ENCODE results near the gene NKIRAS1.
A peak's percentile ranks its signal among the peaks of the same experiment; 100 is the strongest.
"Not testable (repeated sequence)": the region's sequence is repeated elsewhere in the genome, so short reads cannot be mapped to it uniquely, and the experiment has no call there.

Gene NKIRAS1

DNA sequence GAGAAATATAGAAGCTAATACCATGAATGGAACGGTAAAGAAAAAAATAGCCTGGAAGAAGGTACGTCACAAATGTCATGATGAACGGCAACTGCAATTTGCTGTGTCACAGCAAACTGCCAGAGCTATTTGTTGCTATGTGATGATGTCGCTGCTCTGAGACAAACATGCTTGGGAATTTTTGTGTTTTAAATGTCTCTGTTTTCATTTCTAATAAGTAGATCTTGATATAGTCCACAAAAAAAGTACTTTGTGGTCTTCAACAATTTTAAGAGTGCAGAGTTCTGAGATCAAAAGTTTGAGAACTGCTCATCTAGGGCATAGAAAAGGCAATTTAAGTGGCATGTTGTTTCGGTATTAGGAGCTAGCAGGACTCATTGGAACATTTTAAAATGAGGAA lies 24.0 kb upstream of the NKIRAS1 start:
- no peak for DNase-seq (ENCODE audit: low read depth in 2 of 2)

DNA sequence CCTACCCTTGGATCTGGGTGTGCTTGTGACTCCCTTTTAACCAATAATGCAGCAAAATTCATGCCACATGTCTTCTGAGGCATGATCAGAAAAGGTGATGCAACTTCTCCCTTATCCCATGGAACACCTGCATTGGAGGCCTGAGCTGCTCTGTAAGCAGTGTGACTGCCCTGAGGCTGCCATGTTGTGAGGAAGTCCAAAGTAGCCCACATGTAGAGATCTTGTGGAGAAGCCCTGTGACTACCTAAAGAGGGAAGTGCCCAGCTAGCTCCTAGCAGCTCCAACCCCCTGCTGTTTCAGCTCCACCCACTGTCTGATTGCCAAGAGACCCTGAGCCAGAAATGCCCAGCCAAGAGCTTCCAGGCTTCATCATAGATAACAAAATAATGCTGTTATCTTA lies 21.9 kb upstream of the NKIRAS1 start:
- DNase-seq (ENCODE audit: low read depth in 2 of 2): no peak

DNA sequence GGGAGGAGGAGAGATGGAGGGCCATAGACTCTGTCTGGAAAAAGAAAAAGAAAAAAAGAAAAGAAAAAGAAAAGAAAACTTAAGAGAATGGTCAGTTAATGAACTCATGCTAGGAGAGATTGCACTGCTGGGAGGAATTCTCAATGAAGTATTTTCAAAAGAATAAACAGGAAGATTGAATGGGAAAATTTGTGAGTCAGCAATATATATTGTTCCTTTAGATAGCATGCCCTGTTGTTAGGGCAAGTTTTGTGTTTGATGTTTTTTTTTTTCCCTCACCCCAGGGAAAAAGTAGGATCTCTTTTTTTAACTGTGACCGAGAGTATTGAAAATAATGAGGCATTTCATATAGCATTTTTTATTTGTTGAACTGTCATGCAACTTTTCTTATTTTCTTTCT lies 20.5 kb upstream of the NKIRAS1 start:
- no peak for DNase-seq (ENCODE audit: low read depth in 2 of 2)

GRCh38 chr3:23934253-23934652 lies 17.5 kb upstream of the NKIRAS1 start:
- DNase-seq (ENCODE audit: low read depth in 2 of 2): no peak

GRCh38 chr3:23932571-23932970 lies 15.8 kb upstream of the NKIRAS1 start:
- DNase-seq (ENCODE audit: low read depth in 2 of 2): no peak

- DNase-seq (ENCODE audit: low read depth in 2 of 2): no peak
Measured at GRCh38 chr3:23931597-23931996, 14.8 kb upstream of the NKIRAS1 start.

DNA sequence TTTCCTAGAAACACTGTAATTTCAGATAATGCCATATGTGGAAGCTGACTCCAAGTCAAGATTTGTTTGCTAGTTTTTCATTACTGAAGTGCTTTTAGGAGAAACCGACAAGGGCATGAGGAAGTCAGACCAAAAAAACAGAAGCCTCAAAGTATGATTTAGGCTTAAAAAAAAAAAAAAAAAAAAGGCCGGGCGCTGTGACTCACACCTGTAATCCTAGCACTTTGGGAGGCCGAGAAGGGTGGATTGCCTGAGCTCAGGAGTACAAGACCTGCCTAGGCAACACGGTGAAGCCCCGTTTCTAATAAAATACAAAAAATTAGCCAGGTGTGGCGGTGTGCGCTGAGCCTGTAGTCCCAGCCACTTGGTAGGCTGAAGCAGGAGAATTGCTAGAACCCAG lies 11.7 kb upstream of the NKIRAS1 start:
- no peak for DNase-seq (ENCODE audit: low read depth in 2 of 2)

GRCh38 chr3:23926736-23927135 lies 9.9 kb upstream of the NKIRAS1 start:
- DNase-seq (ENCODE audit: low read depth in 2 of 2): no peak

- no peak for DNase-seq (ENCODE audit: low read depth in 2 of 2)
Measured at GRCh38 chr3:23926246-23926645, 9.5 kb upstream of the NKIRAS1 start.

- no peak for DNase-seq (ENCODE audit: low read depth in 2 of 2)
Measured at GRCh38 chr3:23923786-23924185, 7.0 kb upstream of the NKIRAS1 start.

DNA sequence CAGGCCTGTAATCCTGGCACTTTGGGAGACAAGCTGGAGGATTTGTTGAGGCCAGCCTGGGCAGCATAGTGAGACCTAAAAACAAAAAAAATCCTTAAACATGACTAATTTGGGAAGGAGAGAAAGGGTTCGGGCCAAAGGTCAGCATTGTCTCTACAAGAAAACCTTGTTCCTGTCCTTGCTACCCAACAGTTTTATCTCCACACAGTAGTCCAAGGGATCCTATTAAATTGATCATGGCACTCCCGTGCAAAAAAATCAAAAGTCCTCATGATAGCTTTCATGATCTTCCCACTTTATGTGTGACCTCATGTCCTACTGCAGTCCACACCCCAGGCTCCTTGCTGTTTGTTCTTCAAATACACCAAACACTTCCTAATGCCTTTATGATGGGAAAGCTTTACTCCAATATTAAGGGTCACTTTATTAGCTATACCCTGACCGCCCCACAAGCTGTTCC lies 4.3 kb upstream of the NKIRAS1 start:
- no peak for DNase-seq (ENCODE audit: low read depth in 2 of 2)

DNA sequence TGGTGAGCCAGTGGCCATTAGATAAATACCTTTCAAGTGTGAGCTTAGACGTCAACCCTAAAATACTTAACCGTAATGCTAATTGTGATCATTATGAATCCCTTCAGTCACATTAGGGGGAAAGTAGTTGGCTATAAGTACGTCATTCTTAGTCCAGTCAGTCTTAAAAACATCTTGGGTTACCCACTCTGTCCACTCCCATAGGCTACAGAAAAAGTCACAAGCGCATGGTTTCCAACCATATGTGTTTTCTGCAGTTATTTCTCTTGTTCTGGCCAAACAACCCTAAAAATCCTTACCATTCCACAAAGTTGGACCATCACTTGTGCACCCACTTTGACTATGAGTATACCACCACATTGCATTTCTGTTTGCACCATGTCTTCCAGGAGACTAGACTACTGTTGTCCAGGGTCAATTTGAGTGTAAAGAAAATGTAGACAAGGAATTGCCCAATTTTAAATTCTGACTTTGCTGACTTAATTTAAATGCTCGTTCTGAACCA lies 3.4 kb upstream of the NKIRAS1 start:
- no peak for DNase-seq (ENCODE audit: low read depth in 2 of 2)

- DNase-seq (ENCODE audit: low read depth in 2 of 2): no peak
Measured at GRCh38 chr3:23919628-23920027, 2.8 kb upstream of the NKIRAS1 start.

DNA sequence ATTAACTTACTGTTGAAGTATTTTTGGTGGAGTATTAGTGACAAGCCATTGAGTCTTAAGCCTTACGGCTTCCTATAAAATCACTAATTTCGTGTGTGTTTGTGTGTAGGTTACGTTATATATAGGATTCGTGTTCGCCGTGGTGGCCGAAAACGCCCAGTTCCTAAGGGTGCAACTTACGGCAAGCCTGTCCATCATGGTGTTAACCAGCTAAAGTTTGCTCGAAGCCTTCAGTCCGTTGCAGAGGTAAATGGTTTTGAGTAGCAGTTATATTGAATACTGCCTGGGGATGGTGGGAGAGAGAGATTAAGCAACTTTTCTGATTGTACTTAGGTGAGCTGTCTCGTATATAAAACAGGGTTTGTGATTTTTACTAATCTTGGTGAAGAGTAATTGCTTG lies 1.5 kb upstream of the NKIRAS1 start:
- DNase-seq (ENCODE audit: low read depth in 2 of 2): not testable (repeated sequence)

DNA sequence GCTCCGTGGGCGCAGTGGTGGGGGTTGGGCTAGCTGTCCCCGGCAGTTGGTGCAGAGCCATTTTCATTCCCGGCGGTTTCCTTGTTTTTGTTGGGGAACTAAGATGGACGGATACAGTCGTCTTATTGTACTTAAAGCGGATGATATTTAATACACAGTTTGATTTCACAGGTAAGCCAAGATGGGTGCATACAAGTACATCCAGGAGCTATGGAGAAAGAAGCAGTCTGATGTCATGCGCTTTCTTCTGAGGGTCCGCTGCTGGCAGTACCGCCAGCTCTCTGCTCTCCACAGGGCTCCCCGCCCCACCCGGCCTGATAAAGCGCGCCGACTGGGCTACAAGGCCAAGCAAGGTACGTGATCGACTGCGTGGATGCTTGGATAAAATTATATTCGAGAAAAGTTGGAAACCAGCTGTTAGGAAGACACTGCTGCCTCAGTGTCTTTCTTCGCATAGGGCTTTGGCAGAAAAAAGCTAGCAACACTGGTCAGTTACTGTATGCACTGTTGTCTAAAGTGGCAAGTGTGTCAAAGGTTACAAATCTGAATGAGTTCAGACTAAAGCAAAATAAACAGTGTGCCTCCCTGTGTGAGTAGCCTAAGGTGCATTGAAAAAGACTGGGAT lies 1.0 kb upstream of the NKIRAS1 start:
- peak in 1 of 2 donors; percentile 74 for DNase-seq (ENCODE audit: low read depth in 2 of 2)

GRCh38 chr3:23916152-23916885 lies 471 bp downstream of the NKIRAS1 start:
- no peak for DNase-seq (ENCODE audit: low read depth in 2 of 2)

DNA sequence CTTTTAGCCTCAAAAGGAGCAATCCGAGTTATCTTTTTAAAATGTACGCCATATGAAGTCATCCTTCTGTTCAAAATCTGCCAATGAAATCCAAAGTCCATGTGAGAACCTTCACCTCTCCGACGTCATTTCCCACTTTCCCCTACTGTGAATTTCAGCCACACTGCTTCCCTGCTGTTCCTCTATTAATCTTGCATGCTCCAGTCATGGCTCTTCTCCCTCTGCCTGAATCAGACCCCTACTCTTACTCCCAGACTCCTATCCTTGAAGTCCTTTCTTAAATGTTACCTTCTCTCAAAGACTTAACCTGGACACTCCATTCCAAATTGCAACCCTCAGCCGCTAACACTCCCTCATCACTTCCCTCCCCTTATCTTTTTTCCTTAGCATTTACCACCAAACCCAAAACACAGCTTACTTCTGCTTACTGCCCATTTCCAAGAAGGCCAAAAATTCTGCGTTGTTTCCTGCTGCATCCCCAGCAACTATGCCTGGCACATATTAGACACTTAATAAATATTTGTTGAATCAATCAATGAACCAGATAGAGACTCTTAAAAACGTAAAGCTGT lies 1.2 kb downstream of the NKIRAS1 start:
- no peak for DNase-seq (ENCODE audit: low read depth in 2 of 2)

DNA sequence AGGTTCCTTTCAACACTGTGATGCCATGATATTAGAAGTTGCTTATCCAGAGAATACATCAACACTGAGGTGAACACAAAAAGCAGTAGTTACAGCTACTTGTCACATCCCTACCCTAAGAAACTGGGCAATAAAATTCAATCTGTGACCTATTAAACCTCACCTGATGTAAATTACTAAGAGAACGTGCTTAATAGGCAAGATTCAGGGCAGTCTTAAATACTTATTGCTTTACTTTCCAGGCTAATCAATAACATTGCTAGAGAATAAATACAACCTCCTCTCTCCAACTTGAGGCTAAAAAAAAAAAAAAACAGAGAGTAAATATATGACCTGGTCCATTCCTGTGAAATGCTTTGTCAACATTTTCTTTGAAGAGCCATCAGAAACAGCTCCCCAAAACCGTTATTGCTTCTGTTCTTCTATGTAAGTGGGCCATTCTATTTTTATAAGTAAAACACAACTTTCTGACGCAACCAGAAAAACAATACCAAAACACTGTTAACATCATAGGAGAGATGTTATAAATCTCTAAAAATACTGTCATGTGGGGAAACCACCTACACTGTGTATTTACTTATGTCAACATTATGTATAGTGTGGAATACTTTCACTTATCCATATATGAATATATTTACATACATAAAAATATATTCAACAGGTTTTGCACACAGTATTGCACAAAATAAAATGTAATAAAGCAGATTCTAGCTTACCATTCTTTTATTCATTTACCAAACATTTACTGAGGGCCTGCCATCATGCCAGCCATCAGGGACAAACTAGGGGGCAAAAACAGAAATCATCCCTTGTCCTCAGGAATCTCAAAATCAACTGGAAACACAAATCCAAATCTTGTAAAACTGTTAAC lies 2.7 kb downstream of the NKIRAS1 start:
- no peak for DNase-seq (ENCODE audit: low read depth in 2 of 2)

DNA sequence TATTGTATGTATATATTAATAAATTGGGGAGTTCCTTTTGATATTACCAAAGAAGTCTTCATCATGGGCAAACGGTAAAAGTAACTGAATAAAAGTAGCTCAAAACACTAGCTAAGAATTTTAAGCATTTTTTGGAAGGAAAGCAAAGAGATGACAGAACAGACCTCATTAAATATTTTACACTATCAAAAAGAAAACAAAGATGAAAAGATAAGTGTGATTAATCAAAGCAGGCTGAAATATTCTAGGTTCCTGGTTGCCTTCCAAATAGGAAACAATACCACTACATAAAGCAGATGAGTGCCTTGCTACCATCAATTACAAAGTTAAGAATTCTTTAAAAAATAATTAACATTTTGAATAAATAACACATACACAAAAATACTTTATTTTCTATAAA lies 3.6 kb downstream of the NKIRAS1 start:
- no peak for DNase-seq (ENCODE audit: low read depth in 2 of 2)

- DNase-seq (ENCODE audit: low read depth in 2 of 2): not testable (repeated sequence)
Measured at GRCh38 chr3:23912335-23912734, 4.5 kb downstream of the NKIRAS1 start.

- DNase-seq (ENCODE audit: low read depth in 2 of 2): no peak
Measured at GRCh38 chr3:23911397-23911796, 5.4 kb downstream of the NKIRAS1 start.

DNA sequence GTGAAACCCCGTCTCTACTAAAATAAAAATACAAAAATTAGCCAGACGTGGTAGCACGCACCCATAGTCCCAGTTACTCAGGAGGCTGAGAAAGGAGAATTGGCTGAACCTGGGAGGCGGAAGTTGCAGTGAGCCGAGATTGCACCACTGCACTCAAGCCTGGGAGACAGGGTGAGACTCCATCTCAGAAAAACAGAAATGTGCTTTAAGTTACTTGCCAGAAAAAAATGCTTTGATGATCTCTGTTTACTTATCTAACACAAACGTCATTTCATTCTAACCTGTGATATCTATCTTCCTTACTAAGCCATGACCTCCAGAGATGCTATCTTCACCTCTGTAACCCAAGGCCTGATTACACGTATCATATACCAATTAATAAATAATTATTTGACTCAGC lies 7.4 kb downstream of the NKIRAS1 start:
- no peak for DNase-seq (ENCODE audit: low read depth in 2 of 2)

All from stimulated activated CD4-positive, alpha-beta T cell treated with anti-CD3 and anti-CD28 coated beads, Interleukin-1b, Interleukin-23, amount 100 ng/mL, for 4 hours (primary cell).